Frontal cortex (tissue), 4 donors: ENCODE results near the gene EFCAB3. TPM values are rescaled to one million over a fixed set of nuclear protein-coding genes. Genes with fewer than 3 reads are reported as not detected.
"Not testable (repeated sequence)": the region's sequence is repeated elsewhere in the genome, so short reads cannot be mapped to it uniquely, and the experiment has no call there.

Experiments used
- DNase-seq, 2 donors: peaks; one replicate each; pipeline ENCODE4 v3.0.0; 2012; ENCODE audit warnings: low spot score in 2 of 2
- FAIRE-seq: peaks from 2 replicates; lab custom pipeline; 2012; peaks lifted over from hg19 to GRCh38; lab: Jason Lieb, UNC
- small RNA-seq: library from RNA; depleted of rRNA; stranded (forward); fragments of <200 nt; gene quantifications from one replicate; pipeline ENCODE3, GENCODE V24; 2014
- total RNA-seq: library from RNA; depleted of rRNA; stranded (reverse); fragments of >200 nt; gene quantifications from one replicate; pipeline ENCODE4 v1.2.3, GENCODE V29; 2014
- donor health status: control.
- donor health status: control.
- donor health status: control.

The EFCAB3 gene
- total RNA-seq, 1 donor from 2014 or later: 0.82 TPM

GRCh38 chr17:62456016-62456415 is 75.7 kb downstream of the EFCAB3 start:
- DNase-seq (no peak), FAIRE-seq (no peak)

GRCh38 chr17:62458483-62458882 is 78.1 kb downstream of the EFCAB3 start:
- DNase-seq, FAIRE-seq: not testable (repeated sequence)

GRCh38 chr17:62464422-62464821 is 84.1 kb downstream of the EFCAB3 start:
- not testable (repeated sequence) for FAIRE-seq, DNase-seq

- not testable (repeated sequence) for FAIRE-seq, DNase-seq
Observed at GRCh38 chr17:62465271-62465670, 84.9 kb downstream of the EFCAB3 start.

Small RNA genes within 50 kb of the gene (small RNA-seq; reads per million reads assigned to genes)
- gene RNU7-52P: not detected

Other genes starting within 250 kb of the EFCAB3 start
- 44.8 TPM for gene METTL2A, start 43.3 kb downstream of the EFCAB3 start, total RNA-seq
- 79.5 TPM for gene TLK2, start 98.3 kb downstream of the EFCAB3 start, total RNA-seq
- gene MRC2, start 247.1 kb downstream of the EFCAB3 start, total RNA-seq: 13.5 TPM